HUES48 (cell line): ENCODE results near the gene BFSP1.

Source experiments
- H3K27ac ChIP-seq: one replicate; pipeline ENCODE4 v1.7.0; 2013; ENCODE audit warnings: low read depth, low read length, inconsistent platforms
- H3K27me3 ChIP-seq: 2 replicates; pipeline ENCODE4 v1.6.1; 2013; ENCODE audit warnings: mild to moderate bottlenecking, low read length; ENCODE audit not compliant: control insufficient read depth, insufficient read depth
- H3K36me3 ChIP-seq: 2 replicates; pipeline ENCODE4 v1.6.1; 2013; ENCODE audit warnings: low read length; ENCODE audit not compliant: control insufficient read depth, insufficient read depth
- H3K4me1 ChIP-seq: 2 replicates; pipeline ENCODE4 v1.6.1; 2013; ENCODE audit warnings: mild to moderate bottlenecking, low read length; ENCODE audit not compliant: control insufficient read depth, insufficient read depth
- H3K4me3 ChIP-seq: 2 replicates; pipeline ENCODE4 v1.5.1; 2013; ENCODE audit warnings: mild to moderate bottlenecking, low read depth, low read length
- H3K9ac ChIP-seq: 2 replicates; pipeline ENCODE4 v1.6.1; 2013; ENCODE audit warnings: mild to moderate bottlenecking, low read depth, low read length, moderate library complexity
- H3K9me3 ChIP-seq: 2 replicates; pipeline ENCODE4 v1.6.1; 2013; ENCODE audit warnings: low read length; ENCODE audit not compliant: control insufficient read depth, insufficient read depth

BFSP1 gene

GRCh38 chr20:17520583-17520982, 10.6 kb downstream of the BFSP1 start:
- Histone ChIP-seq H3K4me1 (peaks cover 6% of the 10 kb centered on the region; the same call in 1 of the 2 replicates), H3K4me3 (no peak overlapping the region), H3K27ac (no peak overlapping the region), H3K9me3 (no peaks in the 10 kb centered on the region), H3K36me3 (no peaks in the 10 kb centered on the region), H3K9ac (no peak overlapping the region), H3K27me3 (no peaks in the 10 kb centered on the region)

- no peaks in the 10 kb centered on the region for H3K9me3 ChIP-seq
- H3K27me3 ChIP-seq = no peaks in the 10 kb centered on the region
- no peak overlapping the region for H3K4me3 ChIP-seq
- H3K9ac ChIP-seq = no peak overlapping the region
- H3K36me3 ChIP-seq = no peaks in the 10 kb centered on the region
- peaks cover 6% of the 10 kb centered on the region; the same call in 1 of the 2 replicates for H3K4me1 ChIP-seq
- no peak overlapping the region for H3K27ac ChIP-seq
Observed at GRCh38 chr20:17519606-17520285, 11.4 kb downstream of the BFSP1 start.

GRCh38 chr20:17518339-17519052, 12.7 kb downstream of the BFSP1 start:
- no peaks in the 10 kb centered on the region for H3K36me3 ChIP-seq
- no peaks in the 10 kb centered on the region for H3K27me3 ChIP-seq
- peaks cover 6% of the 10 kb centered on the region; the same call in 1 of the 2 replicates for H3K4me1 ChIP-seq
- H3K9me3 ChIP-seq = no peaks in the 10 kb centered on the region
- no peak overlapping the region for H3K9ac ChIP-seq
- no peak overlapping the region for H3K27ac ChIP-seq
- no peak overlapping the region for H3K4me3 ChIP-seq

- H3K36me3 ChIP-seq = no peaks in the 10 kb centered on the region
- no peaks in the 10 kb centered on the region for H3K9me3 ChIP-seq
- H3K4me1 ChIP-seq = no peaks in the 10 kb centered on the region
- H3K27me3 ChIP-seq = no peaks in the 10 kb centered on the region
- no peak overlapping the region for H3K9ac ChIP-seq
- no peak overlapping the region for H3K4me3 ChIP-seq
- no peak overlapping the region for H3K27ac ChIP-seq
Observed at GRCh38 chr20:17515053-17515452, 16.1 kb downstream of the BFSP1 start.

- H3K27me3 ChIP-seq = no peaks in the 10 kb centered on the region
- H3K9ac ChIP-seq = no peak overlapping the region
- no peak overlapping the region for H3K27ac ChIP-seq
- no peak overlapping the region for H3K4me3 ChIP-seq
- no peaks in the 10 kb centered on the region for H3K4me1 ChIP-seq
- H3K9me3 ChIP-seq = no peaks in the 10 kb centered on the region
- no peaks in the 10 kb centered on the region for H3K36me3 ChIP-seq
Observed at GRCh38 chr20:17513939-17514338, 17.2 kb downstream of the BFSP1 start.

GRCh38 chr20:17511401-17511800, 19.8 kb downstream of the BFSP1 start:
- no peaks in the 10 kb centered on the region for H3K9me3 ChIP-seq
- no peaks in the 10 kb centered on the region for H3K27me3 ChIP-seq
- no peaks in the 10 kb centered on the region for H3K36me3 ChIP-seq
- no peak overlapping the region for H3K4me3 ChIP-seq
- no peak overlapping the region for H3K9ac ChIP-seq
- no peaks in the 10 kb centered on the region for H3K4me1 ChIP-seq
- H3K27ac ChIP-seq = no peak overlapping the region

GRCh38 chr20:17510548-17510947, 20.6 kb downstream of the BFSP1 start:
- no peak overlapping the region for H3K4me3 ChIP-seq
- no peaks in the 10 kb centered on the region for H3K36me3 ChIP-seq
- H3K9ac ChIP-seq = no peak overlapping the region
- no peak overlapping the region for H3K27ac ChIP-seq
- H3K9me3 ChIP-seq = no peaks in the 10 kb centered on the region
- 0 out of 2 replicates have a peak, but pooled peaks cover 2% of the 10 kb centered on the region for H3K4me1 ChIP-seq
- peaks cover 4% of the 10 kb centered on the region; the same call in 1 of the 2 replicates for H3K27me3 ChIP-seq

- no peaks in the 10 kb centered on the region for H3K9me3 ChIP-seq
- no peak overlapping the region for H3K9ac ChIP-seq
- no peaks in the 10 kb centered on the region for H3K36me3 ChIP-seq
- H3K27ac ChIP-seq = no peak overlapping the region
- H3K4me1 ChIP-seq = 0 out of 2 replicates have a peak, but pooled peaks cover 3% of the 10 kb centered on the region
- peaks cover 4% of the 10 kb centered on the region; the same call in 1 of the 2 replicates for H3K27me3 ChIP-seq
- H3K4me3 ChIP-seq = no peak overlapping the region
Observed at GRCh38 chr20:17508756-17509155, 22.4 kb downstream of the BFSP1 start.

- peaks cover 4% of the 10 kb centered on the region; the same call in 1 of the 2 replicates for H3K27me3 ChIP-seq
- H3K4me3 ChIP-seq = no peak overlapping the region
- 0 out of 2 replicates have a peak, but pooled peaks cover 3% of the 10 kb centered on the region for H3K4me1 ChIP-seq
- no peak overlapping the region for H3K27ac ChIP-seq
- no peaks in the 10 kb centered on the region for H3K36me3 ChIP-seq
- H3K9ac ChIP-seq = no peak overlapping the region
- no peaks in the 10 kb centered on the region for H3K9me3 ChIP-seq
Observed at GRCh38 chr20:17507531-17507930, 23.6 kb downstream of the BFSP1 start.

GRCh38 chr20:17507032-17507431, 24.1 kb downstream of the BFSP1 start:
- H3K9me3 ChIP-seq = no peaks in the 10 kb centered on the region
- no peak overlapping the region for H3K4me3 ChIP-seq
- H3K36me3 ChIP-seq = no peaks in the 10 kb centered on the region
- 0 out of 2 replicates have a peak, but pooled peaks cover 3% of the 10 kb centered on the region for H3K4me1 ChIP-seq
- no peak overlapping the region for H3K27ac ChIP-seq
- H3K9ac ChIP-seq = no peak overlapping the region
- H3K27me3 ChIP-seq = peaks cover 4% of the 10 kb centered on the region; the same call in 1 of the 2 replicates
